GM23338 (cell line): Measurements from ENCODE around the gene RFX7. TPM values are rescaled to one million over a fixed set of nuclear protein-coding genes. Genes with fewer than 3 reads are reported as not detected.

Experiments used
- ATAC-seq: fragments of 200-7000 bp; cut with Tn5 transposase; 3 replicates; pipeline ENCODE4 v1.9.1; 2020
- DNase-seq: peaks from one replicate; pipeline ENCODE4 v3.0.0-alpha.2; 2015; ENCODE audit warnings: low spot score
- H2AFZ ChIP-seq: fragments of 200-600 bp; sonication (generic); 2 replicates; pipeline ENCODE4 v1.8.0; 2016; ENCODE audit warnings: antibody characterized with exemption, mild to moderate bottlenecking, moderate library complexity
- H3F3A ChIP-seq: fragments of 200-600 bp; sonication (generic); replicated peaks from 2 replicates; pipeline ENCODE4 v1.8.0; 2017; ENCODE audit warnings: antibody characterized with exemption, mixed run types, low read depth
- H3K27ac ChIP-seq: fragments of 200-600 bp; sonication (generic); 2 replicates; pipeline ENCODE4 v1.6.1; 2016; ENCODE audit warnings: low read depth
- H3K27me3 ChIP-seq: fragments of 200-600 bp; sonication (generic); 2 replicates; pipeline ENCODE4 v1.8.0; 2016; ENCODE audit warnings: mild to moderate bottlenecking, mixed run types, moderate library complexity; ENCODE audit not compliant: insufficient read depth
- H3K36me3 ChIP-seq: fragments of 200-600 bp; sonication (generic); 2 replicates; pipeline ENCODE4 v1.8.0; 2016; ENCODE audit warnings: mild to moderate bottlenecking; ENCODE audit not compliant: insufficient read depth
- H3K4me1 ChIP-seq: fragments of 200-600 bp; sonication (generic); 2 replicates; pipeline ENCODE4 v1.8.0; 2016; ENCODE audit warnings: mild to moderate bottlenecking, moderate library complexity; ENCODE audit not compliant: insufficient read depth
- H3K4me2 ChIP-seq: fragments of 200-600 bp; sonication (generic); 2 replicates; pipeline ENCODE4 v1.7.1; 2017; ENCODE audit warnings: mixed run types
- H3K4me3 ChIP-seq: fragments of 200-600 bp; sonication (generic); 2 replicates; pipeline ENCODE4 v1.6.1; 2016; ENCODE audit warnings: mixed run types
- H3K79me2 ChIP-seq: fragments of 200-600 bp; sonication (generic); replicated peaks from 2 replicates; pipeline ENCODE4 v1.8.0; 2017; ENCODE audit warnings: mild to moderate bottlenecking; ENCODE audit not compliant: insufficient read depth
- H3K9me2 ChIP-seq: fragments of 200-600 bp; sonication (generic); 2 replicates; pipeline ENCODE4 v1.8.0; 2017; ENCODE audit not compliant: insufficient read depth
- H4K20me1 ChIP-seq: fragments of 200-600 bp; sonication (generic); replicated peaks from 2 replicates; pipeline ENCODE4 v1.8.0; 2017; ENCODE audit warnings: mild to moderate bottlenecking; ENCODE audit not compliant: insufficient read depth
- H3K27ac Mint-ChIP-seq: 2 replicates; pipeline ENCODE4 v1.8.0; 2020; ENCODE audit warnings: inconsistent platforms, mild to moderate bottlenecking, moderate library complexity, mixed read lengths
- H3K27me3 Mint-ChIP-seq: 3 replicates; pipeline ENCODE4 v1.8.0; 2022; ENCODE audit warnings: low read depth, mild to moderate bottlenecking, moderate library complexity, mixed read lengths, inconsistent platforms; ENCODE audit not compliant: insufficient read depth, poor library complexity
- H3K36me3 Mint-ChIP-seq: 3 replicates; pipeline ENCODE4 v1.8.0; 2021; ENCODE audit warnings: low read depth, mild to moderate bottlenecking, inconsistent platforms, moderate library complexity, mixed read lengths
- H3K4me1 Mint-ChIP-seq: 3 replicates; pipeline ENCODE4 v1.8.0; 2020; ENCODE audit warnings: mild to moderate bottlenecking, inconsistent platforms, mixed read lengths
- H3K4me3 Mint-ChIP-seq: 3 replicates; pipeline ENCODE4 v1.8.0; 2021; ENCODE audit warnings: moderate library complexity, mild to moderate bottlenecking, inconsistent platforms, mixed read lengths
- H3K9me3 Mint-ChIP-seq: 3 replicates; pipeline ENCODE4 v1.8.0; 2020; ENCODE audit warnings: moderate library complexity, mild to moderate bottlenecking, inconsistent platforms, mixed read lengths
- CREB1 ChIP-seq: fragments of 250-450 bp; sonication (Bioruptor Pico); IDR thresholded peaks from 2 replicates; pipeline ENCODE4 v1.5.0; 2020; ENCODE audit warnings: low read depth, mild to moderate bottlenecking, moderate library complexity
- EZH2 ChIP-seq: fragments of 200-600 bp; sonication (generic); IDR thresholded peaks from one replicate; pipeline ENCODE4 v1.8.0; 2017; ENCODE audit warnings: antibody characterized with exemption, mild to moderate bottlenecking, low read depth; ENCODE audit not compliant: unreplicated experiment
- EZH2phosphoT487 ChIP-seq: fragments of 200-600 bp; sonication (generic); IDR thresholded peaks from one replicate; pipeline ENCODE4 v1.8.1; 2018; ENCODE audit warnings: antibody characterized with exemption; ENCODE audit not compliant: unreplicated experiment
- JUNB ChIP-seq: IDR thresholded peaks from one replicate; pipeline ENCODE4 v1.6.1; 2016; ENCODE audit warnings: antibody characterized with exemption; ENCODE audit not compliant: unreplicated experiment
- NANOG ChIP-seq: IDR thresholded peaks from 2 replicates; pipeline ENCODE4 v1.6.1; 2016; ENCODE audit warnings: antibody characterized with exemption, borderline replicate concordance
- POLR2AphosphoS5 ChIP-seq: IDR thresholded peaks from 2 replicates; pipeline ENCODE4 v1.6.1; 2016; ENCODE audit warnings: antibody characterized with exemption, low read depth
- REST ChIP-seq: IDR thresholded peaks from one replicate; pipeline ENCODE4 v1.6.1; 2018; ENCODE audit warnings: antibody characterized with exemption; ENCODE audit not compliant: unreplicated experiment
- STAT1 ChIP-seq: IDR thresholded peaks from one replicate; pipeline ENCODE4 v1.6.1; 2016; ENCODE audit warnings: antibody characterized with exemption; ENCODE audit not compliant: unreplicated experiment
- ZNF114 ChIP-seq: fragments of 250-450 bp; sonication (Bioruptor Pico); IDR thresholded peaks from 2 replicates; pipeline ENCODE4 v1.5.0; 2020; ENCODE audit warnings: mild to moderate bottlenecking, moderate library complexity
- ZNF331 ChIP-seq: fragments of 250-450 bp; sonication (Bioruptor Pico); IDR thresholded peaks from 2 replicates; pipeline ENCODE4 v1.5.0; 2020; ENCODE audit warnings: low read depth, mild to moderate bottlenecking, moderate library complexity
- ZNF462 ChIP-seq: fragments of 250-450 bp; sonication (Bioruptor Pico); IDR thresholded peaks from 2 replicates; pipeline ENCODE4 v1.5.0; 2020; ENCODE audit warnings: mild to moderate bottlenecking, moderate library complexity
- polyA plus RNA-seq: library from polyadenylated mRNA; unstranded; fragments of >200 nt; fragmentation: Nextera tagmentation; extraction: Ambion mirVana; gene quantifications from 2 replicates; pipeline ENCODE4 v1.2.1, GENCODE V29; 2016
- total RNA-seq: library from RNA; depleted of rRNA; stranded (reverse); fragments of >200 nt; shearing (Covaris generic); gene quantifications from 2 replicates; pipeline ENCODE4 v1.2.3, GENCODE V29; 2014
- TF ChIP-seq, protein P1 (sequence below), 2 experiments: fragments of 200-600 bp in 1 of 2; sonication (generic) in 1 of 2; conservative IDR thresholded peaks; 2 replicates each; pipeline versions ENCODE4 v1.5.1 to v1.6.1; 2016 to 2017; ENCODE audit warnings: antibody characterized with exemption in 2 of 2, low read depth in 2 of 2, mild to moderate bottlenecking in 2 of 2, moderate library complexity in 1 of 2
- TF ChIP-seq, protein P2 (sequence below): IDR thresholded peaks from 2 replicates; pipeline ENCODE4 v1.6.1; 2016; ENCODE audit warnings: antibody characterized with exemption

The RFX7 gene
- total and polyA plus RNA-seq, 2 experiments from 2014 or later: 17.6 to 33.6 TPM

- Mint-ChIP-seq H3K27me3 (peaks cover 12% of the 10 kb centered on the region), H3K4me3 (no peak overlapping the region), H3K4me1 (peaks cover 23% of the 10 kb centered on the region), H3K36me3 (no peaks in the 10 kb centered on the region), H3K9me3 (no peaks in the 10 kb centered on the region), H3K27ac (no peak overlapping the region)
- DNase-seq: no peak
- Histone ChIP-seq H3K79me2 (no peaks in the 10 kb centered on the region), H3K27me3 (no peaks in the 10 kb centered on the region), H2AFZ (no peak overlapping the region), H4K20me1 (no peaks in the 10 kb centered on the region), H3F3A (peaks cover 5% of the 10 kb centered on the region; the same call in 1 of the 2 replicates), H3K9me2 (no peaks in the 10 kb centered on the region), H3K4me1 (peaks cover 21% of the 10 kb centered on the region), H3K4me2 (no peak overlapping the region), H3K36me3 (no peaks in the 10 kb centered on the region), H3K4me3 (no peak overlapping the region), H3K27ac (no peak overlapping the region)
- TF ChIP-seq, protein P1, sequence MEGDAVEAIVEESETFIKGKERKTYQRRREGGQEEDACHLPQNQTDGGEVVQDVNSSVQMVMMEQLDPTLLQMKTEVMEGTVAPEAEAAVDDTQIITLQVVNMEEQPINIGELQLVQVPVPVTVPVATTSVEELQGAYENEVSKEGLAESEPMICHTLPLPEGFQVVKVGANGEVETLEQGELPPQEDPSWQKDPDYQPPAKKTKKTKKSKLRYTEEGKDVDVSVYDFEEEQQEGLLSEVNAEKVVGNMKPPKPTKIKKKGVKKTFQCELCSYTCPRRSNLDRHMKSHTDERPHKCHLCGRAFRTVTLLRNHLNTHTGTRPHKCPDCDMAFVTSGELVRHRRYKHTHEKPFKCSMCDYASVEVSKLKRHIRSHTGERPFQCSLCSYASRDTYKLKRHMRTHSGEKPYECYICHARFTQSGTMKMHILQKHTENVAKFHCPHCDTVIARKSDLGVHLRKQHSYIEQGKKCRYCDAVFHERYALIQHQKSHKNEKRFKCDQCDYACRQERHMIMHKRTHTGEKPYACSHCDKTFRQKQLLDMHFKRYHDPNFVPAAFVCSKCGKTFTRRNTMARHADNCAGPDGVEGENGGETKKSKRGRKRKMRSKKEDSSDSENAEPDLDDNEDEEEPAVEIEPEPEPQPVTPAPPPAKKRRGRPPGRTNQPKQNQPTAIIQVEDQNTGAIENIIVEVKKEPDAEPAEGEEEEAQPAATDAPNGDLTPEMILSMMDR (conservative IDR thresholded peaks at IDR 0.05; ENCODE audit: low read depth in 2 of 2): no peak
- no peak for TF ChIP-seq ZNF114
- no peak for TF ChIP-seq ZNF331 (CRISPR knock-in tag)
- TF ChIP-seq ZNF462 (CRISPR knock-in tag): no peak
- TF ChIP-seq NANOG: no peak
- TF ChIP-seq, protein P2, sequence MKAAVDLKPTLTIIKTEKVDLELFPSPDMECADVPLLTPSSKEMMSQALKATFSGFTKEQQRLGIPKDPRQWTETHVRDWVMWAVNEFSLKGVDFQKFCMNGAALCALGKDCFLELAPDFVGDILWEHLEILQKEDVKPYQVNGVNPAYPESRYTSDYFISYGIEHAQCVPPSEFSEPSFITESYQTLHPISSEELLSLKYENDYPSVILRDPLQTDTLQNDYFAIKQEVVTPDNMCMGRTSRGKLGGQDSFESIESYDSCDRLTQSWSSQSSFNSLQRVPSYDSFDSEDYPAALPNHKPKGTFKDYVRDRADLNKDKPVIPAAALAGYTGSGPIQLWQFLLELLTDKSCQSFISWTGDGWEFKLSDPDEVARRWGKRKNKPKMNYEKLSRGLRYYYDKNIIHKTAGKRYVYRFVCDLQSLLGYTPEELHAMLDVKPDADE: no peak
- TF ChIP-seq JUNB: no peak
- no peak for TF ChIP-seq CREB1 (CRISPR knock-in tag)
- TF ChIP-seq REST: no peak
- no peak for TF ChIP-seq EZH2phosphoT487
- no peak for TF ChIP-seq EZH2
- no peak for TF ChIP-seq STAT1
- no peak for TF ChIP-seq POLR2AphosphoS5
- ATAC-seq: no peak
These were observed 4.8 kb upstream of the RFX7 start for GRCh38 chr15:56248311-56248992.
